ENCODE measurements around the gene DDX19B.

Gene DDX19B

GRCh38 chr16:70294385-70295025 lies 4.5 kb upstream of the DDX19B start:
- H3K4me3 ChIP-seq (ENCODE audit: low read depth, low read length) = no peak overlapping the region
- H3K9ac ChIP-seq = no peak overlapping the region
- no peak overlapping the region for H2AFZ ChIP-seq
- H3K27ac ChIP-seq = no peak overlapping the region
- no peaks in the 10 kb centered on the region for H3K36me3 ChIP-seq (ENCODE audit: control insufficient read depth, insufficient read depth, low read length)
- TF ChIP-seq CTCF (IDR thresholded peaks at IDR 0.05) = no peak
- no peaks in the 10 kb centered on the region for H3K27me3 ChIP-seq (ENCODE audit: control insufficient read depth, insufficient read depth, low read length)
- peaks cover 5% of the 10 kb centered on the region for H3K4me1 ChIP-seq
- H3K79me2 ChIP-seq = peaks cover 5% of the 10 kb centered on the region
- no peaks in the 10 kb centered on the region for H3K9me3 ChIP-seq (ENCODE audit: control insufficient read depth, low read length)
- no peak overlapping the region for H3K4me2 ChIP-seq (ENCODE audit: low read length)

DNA sequence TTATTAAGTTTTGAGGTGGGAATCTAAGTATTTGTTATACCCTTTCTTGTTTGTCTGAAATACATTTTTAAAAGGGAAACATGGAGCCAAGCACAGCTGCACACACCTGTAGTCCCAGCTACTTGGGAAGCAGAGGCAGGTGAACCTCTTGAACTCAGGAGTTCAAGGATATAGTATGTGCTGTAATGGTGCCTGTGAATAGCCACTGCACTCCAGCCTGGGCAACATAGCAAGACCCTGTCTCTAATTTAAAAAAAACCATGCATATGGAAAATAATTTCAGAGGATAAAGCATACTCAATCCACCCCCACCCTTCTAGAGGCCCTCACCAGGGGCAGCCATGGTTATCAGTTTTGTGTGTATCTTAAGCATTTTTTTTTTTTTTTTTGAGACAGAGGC lies 3.4 kb upstream of the DDX19B start:
- Histone ChIP-seq H3K27me3 (ENCODE audit: control insufficient read depth, insufficient read depth, low read length) (no peaks in the 10 kb centered on the region), H2AFZ (no peak overlapping the region), H3K4me1 (peaks cover 5% of the 10 kb centered on the region), H3K27ac (no peak overlapping the region), H3K9ac (no peak overlapping the region), H3K4me3 (ENCODE audit: low read depth, low read length) (no peak overlapping the region), H3K9me3 (ENCODE audit: control insufficient read depth, low read length) (no peaks in the 10 kb centered on the region), H3K79me2 (peaks cover 5% of the 10 kb centered on the region), H3K36me3 (ENCODE audit: control insufficient read depth, insufficient read depth, low read length) (no peaks in the 10 kb centered on the region), H3K4me2 (ENCODE audit: low read length) (no peak overlapping the region)
- no peak for TF ChIP-seq CTCF (IDR thresholded peaks at IDR 0.05)

GRCh38 chr16:70301121-70301520 lies 2.1 kb downstream of the DDX19B start:
- Histone ChIP-seq H3K36me3 (ENCODE audit: control insufficient read depth, insufficient read depth, low read length) (no peaks in the 10 kb centered on the region), H3K27ac (no peak overlapping the region), H3K9ac (no peak overlapping the region), H3K79me2 (peaks cover 5% of the 10 kb centered on the region), H2AFZ (no peak overlapping the region), H3K27me3 (ENCODE audit: control insufficient read depth, insufficient read depth, low read length) (no peaks in the 10 kb centered on the region), H3K9me3 (ENCODE audit: control insufficient read depth, low read length) (no peaks in the 10 kb centered on the region), H3K4me3 (ENCODE audit: low read depth, low read length) (no peak overlapping the region), H3K4me1 (peaks cover 5% of the 10 kb centered on the region), H3K4me2 (ENCODE audit: low read length) (no peak overlapping the region)
- TF ChIP-seq CTCF (IDR thresholded peaks at IDR 0.05) = no peak

GRCh38 chr16:70302745-70303144 lies 3.8 kb downstream of the DDX19B start:
- TF ChIP-seq CTCF (IDR thresholded peaks at IDR 0.05) = no peak
- Histone ChIP-seq H3K27me3 (ENCODE audit: control insufficient read depth, insufficient read depth, low read length) (no peaks in the 10 kb centered on the region), H3K4me3 (ENCODE audit: low read depth, low read length) (no peak overlapping the region), H3K79me2 (peaks cover 7% of the 10 kb centered on the region), H2AFZ (no peak overlapping the region), H3K9me3 (ENCODE audit: control insufficient read depth, low read length) (no peaks in the 10 kb centered on the region), H3K4me2 (ENCODE audit: low read length) (no peak overlapping the region), H3K9ac (no peak overlapping the region), H3K36me3 (ENCODE audit: control insufficient read depth, insufficient read depth, low read length) (no peaks in the 10 kb centered on the region), H3K27ac (no peak overlapping the region), H3K4me1 (peaks cover 5% of the 10 kb centered on the region)

DNA sequence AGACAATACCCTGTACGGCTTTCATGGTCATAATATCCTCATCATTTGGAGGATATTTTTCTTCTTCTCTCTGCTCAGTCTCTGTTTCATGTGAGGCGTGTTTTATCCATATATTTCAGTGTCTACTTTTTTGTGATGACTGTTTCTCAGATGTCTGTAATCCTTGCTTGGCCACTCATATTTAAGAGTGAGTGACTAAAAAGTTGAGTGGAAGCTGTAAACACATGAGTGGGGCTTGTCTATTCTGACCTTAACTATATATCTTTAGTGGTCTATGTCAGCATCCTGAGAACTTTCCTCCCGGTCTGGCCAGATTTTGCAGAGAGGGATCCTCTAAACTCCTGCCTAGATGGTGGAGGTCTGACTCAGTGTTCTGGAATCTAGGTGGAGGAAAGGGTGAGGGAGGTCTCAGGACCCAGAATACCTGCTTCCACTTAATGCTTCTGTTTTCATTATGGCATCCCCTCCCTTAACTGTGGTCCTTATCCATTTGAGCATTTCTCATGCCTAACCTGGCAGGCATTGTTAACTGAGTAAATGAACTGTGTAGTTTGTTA lies 6.0 kb downstream of the DDX19B start:
- Histone ChIP-seq H3K4me1 (no peaks in the 10 kb centered on the region), H3K27me3 (ENCODE audit: control insufficient read depth, insufficient read depth, low read length) (no peaks in the 10 kb centered on the region), H3K4me3 (ENCODE audit: low read depth, low read length) (no peak overlapping the region), H3K27ac (no peak overlapping the region), H3K36me3 (ENCODE audit: control insufficient read depth, insufficient read depth, low read length) (no peaks in the 10 kb centered on the region), H3K4me2 (ENCODE audit: low read length) (no peak overlapping the region), H3K9ac (no peak overlapping the region), H3K79me2 (peaks cover 15% of the 10 kb centered on the region), H3K9me3 (ENCODE audit: control insufficient read depth, low read length) (no peaks in the 10 kb centered on the region), H2AFZ (no peak overlapping the region)
- TF ChIP-seq CTCF (IDR thresholded peaks at IDR 0.05) = no peak
